HG02943 (cell line): ENCODE data around the gene TCAP.
"Not testable (repeated sequence)": the region's sequence is repeated elsewhere in the genome, so short reads cannot be mapped to it uniquely, and the experiment has no call there.

ENCODE experiments used
- ATAC-seq: cut with Tn5 transposase; IDR thresholded peaks from one replicate; pipeline ENCODE4 v1.9.1; 2021; ENCODE audit warnings: mild to moderate bottlenecking, low read depth, moderate library complexity; ENCODE audit not compliant: unreplicated experiment

TCAP gene

GRCh38 chr17:39701784-39702422 lies 36.8 kb downstream of the TCAP start:
- ATAC-seq: no peak

- ATAC-seq: no peak
Measured at GRCh38 chr17:39702901-39703893, 38.0 kb downstream of the TCAP start.

GRCh38 chr17:39703913-39704312 lies 38.8 kb downstream of the TCAP start:
- no peak for ATAC-seq

GRCh38 chr17:39704821-39705551 lies 39.8 kb downstream of the TCAP start:
- no peak for ATAC-seq

GRCh38 chr17:39705786-39706348 lies 40.7 kb downstream of the TCAP start:
- no peak for ATAC-seq

- no peak for ATAC-seq
Measured at GRCh38 chr17:39706383-39706782, 41.2 kb downstream of the TCAP start.

GRCh38 chr17:39706921-39707337 lies 41.8 kb downstream of the TCAP start:
- ATAC-seq: no peak

- no peak for ATAC-seq
Measured at GRCh38 chr17:39709319-39709997, 44.3 kb downstream of the TCAP start.

GRCh38 chr17:39709998-39710964 lies 45.1 kb downstream of the TCAP start:
- ATAC-seq: no peak

GRCh38 chr17:39711071-39711470 lies 45.9 kb downstream of the TCAP start:
- not testable (repeated sequence) for ATAC-seq

GRCh38 chr17:39711851-39712250 lies 46.7 kb downstream of the TCAP start:
- ATAC-seq: no peak

GRCh38 chr17:39714234-39714633 lies 49.1 kb downstream of the TCAP start:
- ATAC-seq: no peak

- no peak for ATAC-seq
Measured at GRCh38 chr17:39715375-39716072, 50.4 kb downstream of the TCAP start.
